Measurements from ENCODE around the gene HARBI1. TPM values are rescaled to one million over a fixed set of nuclear protein-coding genes. Genes with fewer than 3 reads are reported as not detected.

Gene HARBI1
- total and polyA plus RNA-seq, 2 of the 8 experiments (the other 6 are each of a cell fraction or from before 2014, with no cell fraction given) = 3.8 to 5.1 TPM

- TF ChIP-seq JUN (IDR thresholded peaks at IDR 0.05; ENCODE audit: low read depth, low read length) (no peak), NRF1 (IDR thresholded peaks at IDR 0.05; ENCODE audit: low read depth, low read length) (no peak), FOSL1 (IDR thresholded peaks at IDR 0.05; ENCODE audit: insufficient read depth, low read depth, low read length) (no peak), CHD7 (IDR thresholded peaks at IDR 0.05; ENCODE audit: insufficient replicate concordance, low read length) (no peak), NANOG (IDR thresholded peaks at IDR 0.05; ENCODE audit: insufficient read depth, low read depth, low read length, poor library complexity, severe bottlenecking) (no peak)
These were observed 1.3 kb downstream of the HARBI1 start (continued) for GRCh38 chr11:46615756-46616155.

Measured in H1 (cell line).